Measurements from ENCODE around the gene MORN5. TPM values are rescaled to one million over a fixed set of nuclear protein-coding genes. Genes with fewer than 3 reads are reported as not detected.

Gene MORN5
- total RNA-seq, 1 donor from 2014 or later, result not detected

DNA sequence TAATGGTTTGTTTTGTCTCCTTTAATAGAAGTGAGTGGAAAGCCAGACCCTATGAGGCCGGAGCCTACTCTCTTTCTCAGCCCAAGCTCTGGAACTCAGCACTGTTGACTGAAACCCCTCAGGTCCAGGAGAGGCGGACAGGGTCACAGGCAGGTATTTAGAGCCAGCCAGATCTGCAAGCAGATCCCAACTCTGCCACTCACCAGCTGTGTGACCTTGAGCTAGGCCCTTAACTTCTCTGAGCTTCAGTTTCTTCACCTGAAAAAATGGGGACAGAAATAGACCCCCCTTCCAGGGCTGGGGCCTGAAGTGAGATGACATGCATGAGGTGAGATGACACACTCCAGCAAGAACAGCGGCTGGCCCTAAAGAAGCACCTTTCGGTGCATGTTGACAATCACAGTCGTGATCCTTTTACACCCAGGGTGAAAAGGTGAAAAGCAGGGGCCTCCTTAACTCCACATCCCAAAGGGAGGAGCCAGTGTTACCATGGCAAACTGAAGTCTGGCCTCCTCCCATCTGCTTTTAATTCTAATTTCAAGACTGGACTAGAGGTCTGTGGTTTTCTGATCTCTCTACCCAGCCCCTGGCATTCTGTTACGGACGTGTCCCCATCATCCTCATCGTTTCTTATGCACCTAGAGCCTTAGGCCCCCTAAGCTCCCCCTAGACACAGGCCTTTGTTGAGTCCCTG, 27.2 kb downstream of the MORN5 start:
- H3K9me3 Mint-ChIP-seq, result no peaks in the 10 kb centered on the region
- H3K27me3 Mint-ChIP-seq (ENCODE audit: low read depth), result peaks cover 29% of the 10 kb centered on the region

GRCh38 chr9:122188369-122188768, 28.7 kb downstream of the MORN5 start:
- Mint-ChIP-seq H3K36me3 (no peaks in the 10 kb centered on the region), H3K4me1 (no peaks in the 10 kb centered on the region), H3K27me3 (ENCODE audit: low read depth) (peaks cover 23% of the 10 kb centered on the region), H3K9me3 (no peaks in the 10 kb centered on the region), H3K4me3 (no peak overlapping the region), H3K27ac (no peak overlapping the region)
- TF ChIP-seq, protein P1, sequence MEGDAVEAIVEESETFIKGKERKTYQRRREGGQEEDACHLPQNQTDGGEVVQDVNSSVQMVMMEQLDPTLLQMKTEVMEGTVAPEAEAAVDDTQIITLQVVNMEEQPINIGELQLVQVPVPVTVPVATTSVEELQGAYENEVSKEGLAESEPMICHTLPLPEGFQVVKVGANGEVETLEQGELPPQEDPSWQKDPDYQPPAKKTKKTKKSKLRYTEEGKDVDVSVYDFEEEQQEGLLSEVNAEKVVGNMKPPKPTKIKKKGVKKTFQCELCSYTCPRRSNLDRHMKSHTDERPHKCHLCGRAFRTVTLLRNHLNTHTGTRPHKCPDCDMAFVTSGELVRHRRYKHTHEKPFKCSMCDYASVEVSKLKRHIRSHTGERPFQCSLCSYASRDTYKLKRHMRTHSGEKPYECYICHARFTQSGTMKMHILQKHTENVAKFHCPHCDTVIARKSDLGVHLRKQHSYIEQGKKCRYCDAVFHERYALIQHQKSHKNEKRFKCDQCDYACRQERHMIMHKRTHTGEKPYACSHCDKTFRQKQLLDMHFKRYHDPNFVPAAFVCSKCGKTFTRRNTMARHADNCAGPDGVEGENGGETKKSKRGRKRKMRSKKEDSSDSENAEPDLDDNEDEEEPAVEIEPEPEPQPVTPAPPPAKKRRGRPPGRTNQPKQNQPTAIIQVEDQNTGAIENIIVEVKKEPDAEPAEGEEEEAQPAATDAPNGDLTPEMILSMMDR (IDR thresholded peaks at IDR 0.05; ENCODE audit: unreplicated experiment), result no peak
- DNase-seq (ENCODE audit: low spot score in 2 of 2, unreplicated experiment in 2 of 2), result no peak

More for the DNA sequence above, 27.2 kb downstream of the MORN5 start:
- no peak overlapping the region for H3K27ac Mint-ChIP-seq
- no peaks in the 10 kb centered on the region for H3K4me1 Mint-ChIP-seq
- H3K36me3 Mint-ChIP-seq, result no peaks in the 10 kb centered on the region
- no peak overlapping the region for H3K4me3 Mint-ChIP-seq
- DNase-seq (ENCODE audit: low spot score in 2 of 2, unreplicated experiment in 2 of 2), result no peak
- TF ChIP-seq, protein P1 (IDR thresholded peaks at IDR 0.05; ENCODE audit: unreplicated experiment), result no peak

DNA sequence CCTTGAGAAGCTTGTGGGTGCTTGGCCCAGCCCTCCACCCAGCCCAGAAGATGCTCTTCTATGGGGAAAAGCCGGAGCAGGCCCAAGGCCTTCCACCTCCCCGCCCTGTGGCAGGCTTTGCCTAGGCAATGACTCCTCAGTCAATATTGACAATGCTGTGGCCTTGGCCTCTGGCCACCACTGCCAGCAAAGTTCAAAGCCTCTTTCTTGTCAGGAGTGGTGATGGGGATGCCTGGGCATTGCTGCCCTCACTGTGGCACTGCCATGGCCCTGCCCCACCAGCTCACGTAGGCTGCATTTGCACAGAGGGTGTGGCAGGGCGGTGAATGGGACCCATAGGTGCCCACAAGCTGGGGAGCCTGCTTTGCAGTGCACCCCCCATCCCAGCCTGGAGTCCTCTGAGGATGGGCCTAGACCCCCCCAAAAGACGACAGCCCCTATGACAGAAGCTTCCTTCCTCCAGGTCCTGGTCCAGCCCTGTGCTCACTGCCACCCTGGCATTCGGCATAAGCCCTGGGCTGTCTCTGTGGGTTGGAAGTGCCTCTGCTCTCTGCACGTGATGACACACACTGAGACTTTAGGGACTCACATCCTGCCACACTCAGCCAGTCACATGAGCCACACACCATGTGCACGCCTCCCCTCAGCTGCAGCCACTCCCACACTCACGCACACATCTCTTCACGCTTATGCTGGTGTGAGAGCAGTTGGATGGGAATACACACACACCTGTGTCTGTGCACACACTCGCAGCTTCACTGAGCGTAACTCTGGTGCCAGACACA, 31.1 kb downstream of the MORN5 start:
- Mint-ChIP-seq H3K27me3 (ENCODE audit: low read depth) (peaks cover 30% of the 10 kb centered on the region), H3K27ac (no peak overlapping the region), H3K4me1 (no peaks in the 10 kb centered on the region), H3K36me3 (no peaks in the 10 kb centered on the region), H3K9me3 (no peaks in the 10 kb centered on the region), H3K4me3 (no peak overlapping the region)
- TF ChIP-seq, protein P1 (IDR thresholded peaks at IDR 0.05; ENCODE audit: unreplicated experiment), result no peak
- DNase-seq (ENCODE audit: low spot score in 2 of 2, unreplicated experiment in 2 of 2), result no peak

GRCh38 chr9:122191584-122191983, 31.9 kb downstream of the MORN5 start:
- DNase-seq (ENCODE audit: low spot score in 2 of 2, unreplicated experiment in 2 of 2), result no peak
- H3K27ac Mint-ChIP-seq, result no peak overlapping the region
- no peak overlapping the region for H3K4me3 Mint-ChIP-seq
- no peaks in the 10 kb centered on the region for H3K36me3 Mint-ChIP-seq
- no peaks in the 10 kb centered on the region for H3K4me1 Mint-ChIP-seq
- H3K27me3 Mint-ChIP-seq (ENCODE audit: low read depth), result peaks cover 32% of the 10 kb centered on the region
- H3K9me3 Mint-ChIP-seq, result no peaks in the 10 kb centered on the region
- TF ChIP-seq, protein P1 (IDR thresholded peaks at IDR 0.05; ENCODE audit: unreplicated experiment), result no peak

GRCh38 chr9:122192261-122192875, 32.7 kb downstream of the MORN5 start:
- H3K27me3 Mint-ChIP-seq (ENCODE audit: low read depth), result peaks cover 39% of the 10 kb centered on the region
- H3K4me1 Mint-ChIP-seq, result no peaks in the 10 kb centered on the region
- TF ChIP-seq, protein P1 (IDR thresholded peaks at IDR 0.05; ENCODE audit: unreplicated experiment), result no peak
- H3K4me3 Mint-ChIP-seq, result no peak overlapping the region
- no peaks in the 10 kb centered on the region for H3K36me3 Mint-ChIP-seq
- no peak for DNase-seq (ENCODE audit: low spot score in 2 of 2, unreplicated experiment in 2 of 2)
- H3K27ac Mint-ChIP-seq, result no peak overlapping the region
- H3K9me3 Mint-ChIP-seq, result no peaks in the 10 kb centered on the region

Data from mesothelial cell of epicardium (in vitro differentiated cells).